GM12874 (cell line): ENCODE data around the gene CCDC158.

Experiments used
- CTCF ChIP-seq: IDR thresholded peaks from 2 replicates; pipeline ENCODE4 v1.5.1; 2011; ENCODE audit warnings: low read depth, mild to moderate bottlenecking, control low read depth, low read length, moderate library complexity; ENCODE audit not compliant: insufficient read depth

The CCDC158 gene

GRCh38 chr4:76306882-76307659 is 113.9 kb downstream of the CCDC158 start:
- no peak for TF ChIP-seq CTCF

GRCh38 chr4:76305971-76306881 is 114.7 kb downstream of the CCDC158 start, which contains the start of gene STBD1:
Gene STBD1 (plus strand): TSS chr4:76306733. CDS start chr4:76306770, 37 bp downstream.
- no peak for TF ChIP-seq CTCF

GRCh38 chr4:76305033-76305687 is 115.8 kb downstream of the CCDC158 start:
- TF ChIP-seq CTCF, result no peak

- TF ChIP-seq CTCF, result no peak
These were observed 118.0 kb downstream of the CCDC158 start for GRCh38 chr4:76302826-76303438.

GRCh38 chr4:76301775-76302162 is 119.2 kb downstream of the CCDC158 start:
- TF ChIP-seq CTCF, result no peak

- TF ChIP-seq CTCF, result no peak
These were observed 119.7 kb downstream of the CCDC158 start for GRCh38 chr4:76301068-76301774.
